HG03432 (cell line): ENCODE data around the gene CLEC7A.

ENCODE experiments used
- ATAC-seq: cut with Tn5 transposase; IDR thresholded peaks from one replicate; pipeline ENCODE4 v1.9.1; 2021; ENCODE audit warnings: mild to moderate bottlenecking, moderate library complexity; ENCODE audit not compliant: unreplicated experiment

The CLEC7A gene

GRCh38 chr12:10142976-10143589 lies 13.1 kb upstream of the CLEC7A start:
- ATAC-seq = no peak

- ATAC-seq = no peak
Observed at GRCh38 chr12:10140001-10140400, 10.0 kb upstream of the CLEC7A start.

- ATAC-seq = no peak
Observed at GRCh38 chr12:10136637-10137205, 6.7 kb upstream of the CLEC7A start.

GRCh38 chr12:10135126-10135525 lies 5.1 kb upstream of the CLEC7A start:
- ATAC-seq = no peak

GRCh38 chr12:10132850-10133370 lies 2.9 kb upstream of the CLEC7A start:
- no peak for ATAC-seq

GRCh38 chr12:10131111-10131690 lies 1.2 kb upstream of the CLEC7A start:
- no peak for ATAC-seq

- no peak for ATAC-seq
Observed at GRCh38 chr12:10128687-10129086, 1.3 kb downstream of the CLEC7A start.

GRCh38 chr12:10126413-10126812 lies 3.6 kb downstream of the CLEC7A start:
- no peak for ATAC-seq

GRCh38 chr12:10122689-10123088 lies 7.3 kb downstream of the CLEC7A start:
- no peak for ATAC-seq

GRCh38 chr12:10121278-10121677 lies 8.7 kb downstream of the CLEC7A start:
- no peak for ATAC-seq

- ATAC-seq = no peak
Observed at GRCh38 chr12:10119066-10119465, 10.9 kb downstream of the CLEC7A start.

GRCh38 chr12:10115890-10116289 lies 14.1 kb downstream of the CLEC7A start:
- ATAC-seq = no peak

- no peak for ATAC-seq
Observed at GRCh38 chr12:10115311-10115710, 14.7 kb downstream of the CLEC7A start.

- ATAC-seq = no peak
Observed at GRCh38 chr12:10113920-10114319, 16.1 kb downstream of the CLEC7A start.

GRCh38 chr12:10113075-10113474 lies 16.9 kb downstream of the CLEC7A start:
- ATAC-seq = no peak

GRCh38 chr12:10111451-10111850 lies 18.5 kb downstream of the CLEC7A start:
- no peak for ATAC-seq

GRCh38 chr12:10110256-10110844 lies 19.6 kb downstream of the CLEC7A start:
- no peak for ATAC-seq

GRCh38 chr12:10102322-10102721 lies 27.7 kb downstream of the CLEC7A start:
- ATAC-seq = no peak

GRCh38 chr12:10101648-10102220 lies 28.3 kb downstream of the CLEC7A start:
- no peak for ATAC-seq

GRCh38 chr12:10101042-10101579 lies 28.9 kb downstream of the CLEC7A start:
- ATAC-seq = no peak

- ATAC-seq = no peak
Observed at GRCh38 chr12:10098791-10099190, 31.2 kb downstream of the CLEC7A start, which contains the start of gene CLEC1A. Gene CLEC1A (minus strand): TSS chr12:10098985. CDS start chr12:10098922, 63 bp downstream.
